DND-41 (cell line): ENCODE data around the gene CTNNA1.

Experiments used
- CTCF ChIP-seq: IDR thresholded peaks from 2 replicates; pipeline ENCODE4 v1.5.1; 2012; ENCODE audit warnings: borderline replicate concordance, low read length, moderate library complexity, mild to moderate bottlenecking; ENCODE audit not compliant: poor library complexity, severe bottlenecking; ENCODE audit errors: extremely low read depth
- EZH2 ChIP-seq: IDR thresholded peaks from 3 replicates; pipeline ENCODE4 v1.6.1; 2012; ENCODE audit warnings: borderline replicate concordance, low read depth, mild to moderate bottlenecking, moderate library complexity, low read length, inconsistent platforms; ENCODE audit not compliant: severe bottlenecking

- TF ChIP-seq CTCF: no peak
- no peak for TF ChIP-seq EZH2
These were observed 10.0 kb downstream of the CTNNA1 start for GRCh38 chr5:138763037-138763778.
